Measurements from ENCODE around the gene ECSCR. TPM values are rescaled to one million over a fixed set of nuclear protein-coding genes. Genes with fewer than 3 reads are reported as not detected.
"Not testable (repeated sequence)": the region's sequence is repeated elsewhere in the genome, so short reads cannot be mapped to it uniquely, and the experiment has no call there.

Gene ECSCR
- polyA plus RNA-seq, 1 donor, result 21.9 TPM

DNA sequence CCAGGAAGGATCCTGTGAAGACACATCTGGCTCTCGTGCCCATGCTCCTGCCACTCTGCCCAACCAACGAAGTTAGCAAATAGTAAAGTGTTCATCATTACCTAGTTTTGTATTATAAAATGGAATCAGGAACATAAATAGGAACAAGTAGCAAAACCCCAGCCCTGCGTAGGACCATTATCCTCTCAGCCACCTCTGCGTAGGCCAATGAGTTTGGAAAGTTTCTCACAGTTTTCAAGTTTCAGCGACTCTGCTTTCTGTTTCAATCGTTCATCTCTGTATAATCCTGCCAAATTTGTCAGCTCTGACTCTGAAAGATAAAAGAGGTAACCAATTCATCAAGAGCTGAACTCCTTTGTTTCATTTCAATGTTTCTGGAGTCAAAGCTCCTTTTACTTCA, 48.6 kb downstream of the ECSCR start:
- no peak for DNase-seq

GRCh38 chr5:139413153-139413552, 49.4 kb downstream of the ECSCR start:
- no peak for DNase-seq

- no peak for DNase-seq
Measured at GRCh38 chr5:139410993-139411828, 51.3 kb downstream of the ECSCR start.

GRCh38 chr5:139410121-139410992, 52.2 kb downstream of the ECSCR start:
- no peak for DNase-seq

- not testable (repeated sequence) for DNase-seq
Measured at GRCh38 chr5:139409116-139409515, 53.4 kb downstream of the ECSCR start.

DNA sequence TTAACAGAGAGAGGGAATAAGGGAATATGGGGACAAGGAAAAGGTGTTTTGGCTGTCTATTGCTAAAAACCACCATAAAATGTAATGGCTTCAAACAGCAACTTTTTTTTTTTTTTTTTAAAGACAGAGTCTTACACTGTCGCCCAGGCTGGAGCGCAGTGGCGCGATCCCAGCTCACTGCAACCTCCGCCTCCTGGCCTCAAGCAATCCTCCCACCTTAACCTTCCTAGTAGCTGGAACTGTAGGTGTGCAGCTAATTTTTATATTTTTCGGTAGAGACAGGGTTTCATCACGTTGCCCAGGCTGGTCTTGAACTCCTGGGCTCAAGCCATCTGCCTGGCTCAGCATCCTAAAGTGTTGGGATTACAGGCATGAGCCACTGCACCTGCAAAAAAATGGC, 54.4 kb downstream of the ECSCR start:
- no peak for DNase-seq

- DNase-seq, result no peak
Measured at GRCh38 chr5:139407517-139407916, 55.0 kb downstream of the ECSCR start.

- no peak for DNase-seq
Measured at GRCh38 chr5:139406963-139407362, 55.6 kb downstream of the ECSCR start.

DNA sequence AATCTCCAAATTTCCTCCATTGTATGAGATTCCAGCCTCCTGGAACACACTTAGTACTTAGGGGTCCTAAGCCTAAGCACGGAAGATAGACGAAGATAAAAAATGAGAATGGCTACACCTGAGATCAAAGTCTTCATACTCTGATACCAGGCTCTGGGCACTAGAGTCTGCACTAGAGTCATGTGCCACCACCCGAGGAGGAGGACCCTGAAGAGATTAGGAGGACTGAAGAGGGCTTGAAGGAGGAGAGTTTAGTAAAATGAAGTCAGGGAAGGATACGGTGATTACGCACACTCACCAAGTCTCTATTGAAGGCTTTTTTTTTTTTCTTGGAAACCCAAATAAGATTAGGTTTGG, 58.1 kb downstream of the ECSCR start:
- no peak for DNase-seq

DNA sequence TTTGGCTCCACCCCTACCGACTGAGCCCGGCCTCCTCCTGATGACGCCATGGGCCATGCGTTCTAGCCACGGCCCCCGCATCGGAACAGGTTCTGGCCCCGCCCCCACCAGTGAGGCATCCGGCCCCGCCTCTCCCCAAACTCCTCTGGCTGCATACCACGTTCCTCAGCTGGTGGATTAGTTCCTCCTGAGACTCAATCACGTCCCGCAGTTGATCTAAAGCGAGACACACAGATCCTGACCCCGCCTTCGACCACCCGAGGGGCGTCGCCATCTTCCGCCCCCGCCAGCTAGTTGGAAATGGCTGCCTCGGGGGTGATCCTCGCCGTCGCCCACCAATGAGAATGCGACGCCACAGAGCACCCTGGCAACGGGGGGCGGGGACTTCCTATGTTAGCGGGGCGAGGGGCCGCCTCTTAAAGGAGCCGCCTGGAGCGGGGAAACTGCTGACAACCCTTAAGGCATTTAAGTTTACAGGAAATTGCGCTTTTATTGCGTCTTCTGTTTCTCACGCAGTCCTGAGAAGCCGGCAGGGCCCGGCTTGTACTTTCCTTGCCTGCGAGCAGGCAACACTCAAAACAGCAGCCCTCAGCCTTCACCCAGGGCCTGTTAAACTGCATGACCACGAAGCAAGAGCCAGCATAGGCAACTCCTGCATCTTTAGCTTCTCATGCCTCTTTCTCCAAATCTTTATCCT, 58.6 kb downstream of the ECSCR start, which contains the start of gene SPATA24:
Gene SPATA24 (minus strand): TSS at position 303 of the 697 bp plus-strand sequence. CDS start 29 bp downstream, at position 274.
- peak; percentile 98 for DNase-seq

DNA sequence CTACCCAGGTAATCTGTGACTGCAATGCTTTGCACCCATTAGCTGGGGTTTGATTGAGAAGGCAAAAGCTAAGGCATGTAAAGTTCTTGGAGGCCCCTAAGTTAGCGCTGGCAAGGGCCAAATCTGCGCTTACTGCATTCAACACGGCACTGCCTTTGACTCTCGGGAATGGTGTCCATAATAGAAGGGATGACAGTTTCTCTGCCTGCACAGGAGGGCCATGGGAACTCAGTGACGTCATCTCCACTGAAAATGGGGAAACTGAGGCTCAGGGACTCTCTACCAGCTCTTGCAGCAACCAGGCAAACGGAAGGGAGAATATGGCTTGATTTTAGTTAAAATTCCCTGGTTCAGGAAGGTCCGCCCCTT, 59.1 kb downstream of the ECSCR start:
- no peak for DNase-seq

- no peak for DNase-seq
Measured at GRCh38 chr5:139402561-139403158, 59.9 kb downstream of the ECSCR start.

- no peak for DNase-seq
Measured at GRCh38 chr5:139401546-139401945, 61.0 kb downstream of the ECSCR start.

GRCh38 chr5:139399501-139400121, 62.9 kb downstream of the ECSCR start:
- no peak for DNase-seq

Other genes starting within 250 kb of the ECSCR start
- gene MATR3, start 169.0 kb downstream of the ECSCR start, polyA plus RNA-seq (ENCODE audit: insufficient read length), result 753 TPM
- gene PAIP2, start 120.9 kb downstream of the ECSCR start, polyA plus RNA-seq (ENCODE audit: insufficient read length), result 176 TPM
- gene SLC23A1, start 79.4 kb downstream of the ECSCR start, polyA plus RNA-seq (ENCODE audit: insufficient read length), result 15.7 TPM
- 0.96 TPM for gene MZB1, start 72.8 kb downstream of the ECSCR start, polyA plus RNA-seq (ENCODE audit: insufficient read length)
- gene PROB1, start 67.6 kb downstream of the ECSCR start, polyA plus RNA-seq (ENCODE audit: insufficient read length), result 2.4 TPM
- gene SPATA24, start 58.7 kb downstream of the ECSCR start, polyA plus RNA-seq (ENCODE audit: insufficient read length), result 12.7 TPM
- gene DNAJC18, start 23.2 kb downstream of the ECSCR start, polyA plus RNA-seq (ENCODE audit: insufficient read length), result 27.7 TPM
- 0.05 TPM for gene SMIM33, start 8.3 kb upstream of the ECSCR start, polyA plus RNA-seq (ENCODE audit: insufficient read length)
- 31.6 TPM for gene STING1, start 20.0 kb upstream of the ECSCR start, polyA plus RNA-seq (ENCODE audit: insufficient read length)
- 185 TPM for gene UBE2D2, start 98.6 kb upstream of the ECSCR start, polyA plus RNA-seq (ENCODE audit: insufficient read length)
- 191 TPM for gene CXXC5, start 185.6 kb upstream of the ECSCR start, polyA plus RNA-seq (ENCODE audit: insufficient read length)

All from left kidney (tissue), 2 donors.